SH-SY5Y (cell line): ENCODE measurements around the gene HNF4A.

Experiments
- GATA2 ChIP-seq: IDR thresholded peaks from 2 replicates; pipeline ENCODE4 v1.6.1; 2011; ENCODE audit warnings: mild to moderate bottlenecking, low read depth, low read length
- GATA3 ChIP-seq: IDR thresholded peaks from 2 replicates; pipeline ENCODE4 v1.6.1; 2011; ENCODE audit warnings: low read depth, mild to moderate bottlenecking, low read length, moderate library complexity

GRCh38 chr20:44399446-44399845 is 43.9 kb downstream of the HNF4A start:
- TF ChIP-seq GATA2 = no peak
- TF ChIP-seq GATA3 = no peak
